Fibroblast of pulmonary artery (primary cell): ENCODE measurements around the gene RTN1.

Experiments
- DNase-seq: peaks from one replicate; pipeline ENCODE4 v3.0.0-alpha.2; 2010; ENCODE audit warnings: low read depth
- H3K4me3 ChIP-seq: replicated peaks from 2 replicates; pipeline ENCODE4 v1.5.1; 2011; ENCODE audit warnings: low read depth, mild to moderate bottlenecking, control low read depth, low read length, moderate library complexity
- CTCF ChIP-seq: IDR thresholded peaks from 2 replicates; pipeline ENCODE4 v1.5.1; 2011; ENCODE audit warnings: mild to moderate bottlenecking, control low read depth, low read length, inconsistent platforms; ENCODE audit errors: missing control alignments

RTN1 gene

GRCh38 chr14:59580911-59581310, 289.7 kb downstream of the RTN1 start:
- no peak overlapping the region for H3K4me3 ChIP-seq
- TF ChIP-seq CTCF: no peak
- DNase-seq: no peak

- DNase-seq: peak; percentile 79
- peak; percentile 67 for TF ChIP-seq CTCF
- H3K4me3 ChIP-seq: peak within 1 kb of the TSS; percentile 54
Measured at GRCh38 chr14:59576332-59577294, 294.0 kb downstream of the RTN1 start, which contains the start of gene CCDC175. CCDC175 (minus strand) TSS chr14:59576812; CDS start chr14:59576775, 37 bp downstream.

GRCh38 chr14:59570122-59570521, 300.5 kb downstream of the RTN1 start:
- DNase-seq: peak; percentile 11
- no peak overlapping the region for H3K4me3 ChIP-seq
- peak; percentile 19 for TF ChIP-seq CTCF

GRCh38 chr14:59566725-59567124, 303.9 kb downstream of the RTN1 start:
- no peak overlapping the region for H3K4me3 ChIP-seq
- TF ChIP-seq CTCF: no peak
- no peak for DNase-seq

- DNase-seq: no peak
- no peak for TF ChIP-seq CTCF
- H3K4me3 ChIP-seq: no peak overlapping the region
Measured at GRCh38 chr14:59566296-59566695, 304.3 kb downstream of the RTN1 start.

GRCh38 chr14:59565087-59565486, 305.5 kb downstream of the RTN1 start:
- TF ChIP-seq CTCF: no peak
- H3K4me3 ChIP-seq: no peak overlapping the region
- no peak for DNase-seq
